ENCODE results near the gene GRK1.

DNA sequence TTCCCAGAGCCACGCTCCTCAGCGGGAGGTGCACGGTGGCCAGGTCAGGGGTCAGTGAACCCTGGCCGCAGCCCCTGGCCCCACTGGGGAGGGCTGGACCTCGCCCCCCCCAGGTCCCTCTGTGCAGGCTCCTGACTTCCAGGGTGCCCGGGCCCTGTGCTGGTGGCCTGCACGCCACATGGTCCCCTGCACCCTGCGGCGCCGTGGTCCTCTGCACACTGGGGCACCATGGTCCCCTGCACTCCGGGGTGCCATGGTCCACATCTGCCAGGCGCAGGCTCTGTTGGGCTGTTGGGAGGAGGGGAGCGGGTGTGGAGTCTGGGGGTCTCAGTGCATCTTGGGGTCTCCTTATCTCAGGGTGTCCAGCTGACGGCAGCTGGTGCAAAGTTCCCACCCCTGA, 68.7 kb downstream of the GRK1 start:
- TF ChIP-seq, protein P1, sequence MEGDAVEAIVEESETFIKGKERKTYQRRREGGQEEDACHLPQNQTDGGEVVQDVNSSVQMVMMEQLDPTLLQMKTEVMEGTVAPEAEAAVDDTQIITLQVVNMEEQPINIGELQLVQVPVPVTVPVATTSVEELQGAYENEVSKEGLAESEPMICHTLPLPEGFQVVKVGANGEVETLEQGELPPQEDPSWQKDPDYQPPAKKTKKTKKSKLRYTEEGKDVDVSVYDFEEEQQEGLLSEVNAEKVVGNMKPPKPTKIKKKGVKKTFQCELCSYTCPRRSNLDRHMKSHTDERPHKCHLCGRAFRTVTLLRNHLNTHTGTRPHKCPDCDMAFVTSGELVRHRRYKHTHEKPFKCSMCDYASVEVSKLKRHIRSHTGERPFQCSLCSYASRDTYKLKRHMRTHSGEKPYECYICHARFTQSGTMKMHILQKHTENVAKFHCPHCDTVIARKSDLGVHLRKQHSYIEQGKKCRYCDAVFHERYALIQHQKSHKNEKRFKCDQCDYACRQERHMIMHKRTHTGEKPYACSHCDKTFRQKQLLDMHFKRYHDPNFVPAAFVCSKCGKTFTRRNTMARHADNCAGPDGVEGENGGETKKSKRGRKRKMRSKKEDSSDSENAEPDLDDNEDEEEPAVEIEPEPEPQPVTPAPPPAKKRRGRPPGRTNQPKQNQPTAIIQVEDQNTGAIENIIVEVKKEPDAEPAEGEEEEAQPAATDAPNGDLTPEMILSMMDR (IDR thresholded peaks at IDR 0.05; ENCODE audit: insufficient read depth, low read depth, low read length) = no peak
- TF ChIP-seq EZH2 (IDR thresholded peaks at IDR 0.05; ENCODE audit: insufficient read depth, low read length) = no peak
